WTC11 (cell line): ENCODE data around the gene GPRIN3. TPM values are rescaled to one million over a fixed set of nuclear protein-coding genes. Genes with fewer than 3 reads are reported as not detected.

Experiments used
- ATAC-seq: fragments of 200-7000 bp; cut with Tn5 transposase; 2 replicates; pipeline ENCODE4 v1.10.0; 2021; ENCODE audit warnings: mild to moderate bottlenecking, moderate library complexity
- Bru-seq: library from RNA; stranded (reverse); fragments of 400-500 nt; gene quantifications from one replicate; lab custom pipeline; 2021; lab: Mats Ljungman, UMichigan
- CTCF ChIA-PET: fragments of 300-600 bp; sonication (Branson Sonifier 250); formaldehyde crosslinking; loops from one replicate; lab custom pipeline; 2021; ENCODE audit warnings: antibody characterized with exemption; lab: Charles Lee
- POLR2A ChIA-PET: fragments of 350-600 bp; sonication (Branson Sonifier 250); formaldehyde crosslinking; loops from one replicate; lab custom pipeline; 2021; ENCODE audit warnings: antibody characterized with exemption; lab: Charles Lee
- DNase-seq: peaks from one replicate; pipeline ENCODE4 v3.0.0; 2021; ENCODE audit warnings: low spot score
- H3K27ac Mint-ChIP-seq: 2 replicates; pipeline ENCODE4 v1.8.0; 2021; ENCODE audit warnings: mixed read lengths
- H3K27me3 Mint-ChIP-seq: 2 replicates; pipeline ENCODE4 v1.8.0; 2021; ENCODE audit warnings: low read depth, mild to moderate bottlenecking, moderate library complexity, mixed read lengths
- H3K36me3 Mint-ChIP-seq: 2 replicates; pipeline ENCODE4 v1.8.0; 2021; ENCODE audit warnings: mixed read lengths
- H3K4me1 Mint-ChIP-seq: 2 replicates; pipeline ENCODE4 v1.8.0; 2022; ENCODE audit warnings: mixed read lengths
- H3K4me3 Mint-ChIP-seq: 2 replicates; pipeline ENCODE4 v1.8.0; 2021; ENCODE audit warnings: mild to moderate bottlenecking, moderate library complexity, mixed read lengths
- H3K9me3 Mint-ChIP-seq: 2 replicates; pipeline ENCODE4 v1.8.0; 2021; ENCODE audit warnings: mixed read lengths
- ARID4B ChIP-seq: sonication (generic); formaldehyde crosslinking; IDR thresholded peaks from 2 replicates; pipeline ENCODE4 v1.8.0; 2023; ENCODE audit warnings: missing genetic modification reagents, mild to moderate bottlenecking, borderline replicate concordance
- ATF1 ChIP-seq: sonication (generic); formaldehyde crosslinking; IDR thresholded peaks from 2 replicates; pipeline ENCODE4 v1.8.1; 2023; ENCODE audit warnings: mild to moderate bottlenecking, moderate library complexity, missing genetic modification reagents
- CBFB ChIP-seq: sonication (generic); formaldehyde crosslinking; IDR thresholded peaks from 2 replicates; pipeline ENCODE4 v1.8.1; 2022; ENCODE audit warnings: mild to moderate bottlenecking, low read depth, missing genetic modification reagents
- GTF2I ChIP-seq: fragments of 250-450 bp; sonication (Bioruptor Pico); conservative IDR thresholded peaks from 2 replicates; pipeline ENCODE4 v1.4.0; 2021; ENCODE audit warnings: mild to moderate bottlenecking
- HMGXB4 ChIP-seq: sonication (generic); formaldehyde crosslinking; IDR thresholded peaks from 2 replicates; pipeline ENCODE4 v1.8.1; 2023; ENCODE audit warnings: mild to moderate bottlenecking, moderate library complexity, missing genetic modification reagents
- JAZF1 ChIP-seq: fragments of 250-450 bp; sonication (Bioruptor Pico); IDR thresholded peaks from 2 replicates; pipeline ENCODE4 v1.9.0; 2021; ENCODE audit warnings: moderate library complexity, mild to moderate bottlenecking, inconsistent platforms
- MXD4 ChIP-seq: fragments of 250-450 bp; sonication (Bioruptor Pico); IDR thresholded peaks from 2 replicates; pipeline ENCODE4 v1.8.0; 2021; ENCODE audit warnings: mild to moderate bottlenecking, moderate library complexity, borderline replicate concordance
- NFE2L1 ChIP-seq: sonication (generic); formaldehyde crosslinking; IDR thresholded peaks from 2 replicates; pipeline ENCODE4 v1.8.1; 2023; ENCODE audit warnings: missing genetic modification reagents
- NR2C2 ChIP-seq: sonication (generic); formaldehyde crosslinking; IDR thresholded peaks from 2 replicates; pipeline ENCODE4 v1.8.0; 2022; ENCODE audit warnings: mild to moderate bottlenecking, missing genetic modification reagents
- NR3C1 ChIP-seq: sonication (generic); formaldehyde crosslinking; conservative IDR thresholded peaks from 2 replicates; pipeline ENCODE4 v1.8.1; 2023; ENCODE audit warnings: low read depth, mild to moderate bottlenecking, missing genetic modification reagents
- RELA ChIP-seq: sonication (generic); formaldehyde crosslinking; IDR thresholded peaks from 2 replicates; pipeline ENCODE4 v1.8.1; 2022; ENCODE audit warnings: missing genetic modification reagents, mild to moderate bottlenecking, borderline replicate concordance
- RORB ChIP-seq: fragments of 250-450 bp; sonication (Bioruptor Pico); IDR thresholded peaks from 2 replicates; pipeline ENCODE4 v1.9.0; 2021; ENCODE audit warnings: mild to moderate bottlenecking
- SOX15 ChIP-seq: fragments of 250-450 bp; sonication (Bioruptor Pico); IDR thresholded peaks from 2 replicates; pipeline ENCODE4 v1.9.0; 2021; ENCODE audit warnings: mild to moderate bottlenecking
- SP1 ChIP-seq: sonication (generic); formaldehyde crosslinking; conservative IDR thresholded peaks from 2 replicates; pipeline ENCODE4 v1.8.1; 2022; ENCODE audit warnings: missing genetic modification reagents
- STAT6 ChIP-seq: sonication (generic); formaldehyde crosslinking; conservative IDR thresholded peaks from 2 replicates; pipeline ENCODE4 v1.8.1; 2023; ENCODE audit warnings: mild to moderate bottlenecking, low read depth, missing genetic modification reagents, moderate library complexity
- TEAD1 ChIP-seq: sonication (generic); formaldehyde crosslinking; IDR thresholded peaks from 2 replicates; pipeline ENCODE4 v1.8.0; 2022; ENCODE audit warnings: mild to moderate bottlenecking, missing genetic modification reagents
- ZBTB21 ChIP-seq: sonication (generic); formaldehyde crosslinking; IDR thresholded peaks from 2 replicates; pipeline ENCODE4 v1.8.1; 2023; ENCODE audit warnings: mild to moderate bottlenecking, missing genetic modification reagents, borderline replicate concordance
- ZNF263 ChIP-seq: sonication (generic); formaldehyde crosslinking; IDR thresholded peaks from 2 replicates; pipeline ENCODE4 v1.8.1; 2022; ENCODE audit warnings: low read depth, mild to moderate bottlenecking, moderate library complexity, missing genetic modification reagents
- ZNF423 ChIP-seq: fragments of 250-450 bp; sonication (Bioruptor Pico); IDR thresholded peaks from 2 replicates; pipeline ENCODE4 v2.1.2; 2022; ENCODE audit warnings: mild to moderate bottlenecking, moderate library complexity
- ZNF532 ChIP-seq: fragments of 250-450 bp; sonication (Bioruptor Pico); IDR thresholded peaks from 2 replicates; pipeline ENCODE4 v1.9.0; 2021; ENCODE audit warnings: mild to moderate bottlenecking, borderline replicate concordance
- ZNF671 ChIP-seq: fragments of 250-450 bp; sonication (Bioruptor Pico); IDR thresholded peaks from 2 replicates; pipeline ENCODE4 v1.8.0; 2021; ENCODE audit warnings: mild to moderate bottlenecking
- long read RNA-seq, 3 experiments: library from RNA in 1 of 3; library from capped mRNA in 1 of 3; library from polyadenylated mRNA in 1 of 3; unstranded in 2 of 3; stranded (forward) in 1 of 3; transcript quantifications; one replicate each; pipeline ENCODE4 v2.0.0, GENCODE V29; 2021
- total RNA-seq: library from RNA; stranded (reverse); gene quantifications from 3 replicates; pipeline ENCODE4 v1.2.3, GENCODE V29; 2021

GPRIN3 gene
- total RNA-seq = 1.5 to 2.0 TPM (median 1.5 TPM) in 3 replicates
- Bru-seq, nascent RNA = percentile 51 among the genes with signal in this experiment
- long read RNA-seq, experiment 1, full-length matches to known transcripts = 3 of 6 reads
- long read RNA-seq, experiment 1, partial matches to known transcripts = 0 of 6 reads
- long read RNA-seq, experiment 1, other reads (novel, unspliced or antisense) = 3 of 6 reads
- long read RNA-seq, experiment 2, partial matches to known transcripts = 0 of 2 reads
- long read RNA-seq, experiment 2, other reads (novel, unspliced or antisense) = 2 of 2 reads
- long read RNA-seq, experiment 3 = 0 reads

- no peak within 1 kb of the TSS for H3K27ac Mint-ChIP-seq
- DNase-seq (peak; percentile 73), ATAC-seq (peak; percentile 88)
- H3K4me3 Mint-ChIP-seq = peak within 1 kb of the TSS; percentile 86
- peaks cover 22% of the 10 kb centered on the region for H3K4me1 Mint-ChIP-seq
- POLR2A ChIA-PET = no interaction called here
- H3K36me3 Mint-ChIP-seq = no peaks in the 10 kb centered on the region
- H3K27me3 Mint-ChIP-seq = peaks cover 25% of the 10 kb centered on the region
- CTCF ChIA-PET = interaction anchor here (0.8 to 1.4 kb wide), 3 partner anchors 15 to 81 kb away, joined by 3 to 4 read pairs (median 4); no protein-coding TSS in a partner anchor
- H3K9me3 Mint-ChIP-seq = no peaks in the 10 kb centered on the region
- TF ChIP-seq SP1 (CRISPR knock-in tag) (peak; percentile 19; the same call in 1 of the 2 replicates), JAZF1 (CRISPR knock-in tag) (no peak), ZNF263 (CRISPR knock-in tag) (no peak), ZNF671 (no peak), ARID4B (peak; percentile 27; the same call in 1 of the 2 replicates), ATF1 (CRISPR knock-in tag) (no peak), RELA (no peak), TEAD1 (0 out of 2 replicates have a peak, but pooled peaks have one; percentile 23), SOX15 (CRISPR knock-in tag) (no peak), STAT6 (no peak), ZNF423 (CRISPR knock-in tag) (peak; percentile 57), CBFB (0 out of 2 replicates have a peak, but pooled peaks have one; percentile 38), NFE2L1 (CRISPR knock-in tag) (no peak), MXD4 (no peak), RORB (no peak), GTF2I (no peak), ZBTB21 (CRISPR knock-in tag) (0 out of 2 replicates have a peak, but pooled peaks have one; percentile 42), ZNF532 (CRISPR knock-in tag) (no peak), NR2C2 (CRISPR knock-in tag) (no peak), HMGXB4 (CRISPR knock-in tag) (peak; percentile 89; the same call in 1 of the 2 replicates), NR3C1 (no peak)
Observed at GRCh38 chr4:89307446-89308160, at the start of gene GPRIN3. Gene GPRIN3 (minus strand): TSS chr4:89307800. CDS start chr4:89250110, 57,690 bp downstream.
